WTC11 (cell line): ENCODE results near the gene MX1. TPM values are rescaled to one million over a fixed set of nuclear protein-coding genes. Genes with fewer than 3 reads are reported as not detected.

Experiments
- ATAC-seq: fragments of 200-7000 bp; cut with Tn5 transposase; 2 replicates; pipeline ENCODE4 v1.10.0; 2021; ENCODE audit warnings: mild to moderate bottlenecking, moderate library complexity
- CTCF ChIA-PET: fragments of 300-600 bp; sonication (Branson Sonifier 250); formaldehyde crosslinking; loops from one replicate; lab custom pipeline; 2021; ENCODE audit warnings: antibody characterized with exemption; lab: Charles Lee
- POLR2A ChIA-PET: fragments of 350-600 bp; sonication (Branson Sonifier 250); formaldehyde crosslinking; loops from one replicate; lab custom pipeline; 2021; ENCODE audit warnings: antibody characterized with exemption; lab: Charles Lee
- DNase-seq: peaks from one replicate; pipeline ENCODE4 v3.0.0; 2021; ENCODE audit warnings: low spot score
- H3K27ac Mint-ChIP-seq: 2 replicates; pipeline ENCODE4 v1.8.0; 2021; ENCODE audit warnings: mixed read lengths
- H3K27me3 Mint-ChIP-seq: 2 replicates; pipeline ENCODE4 v1.8.0; 2021; ENCODE audit warnings: low read depth, mild to moderate bottlenecking, moderate library complexity, mixed read lengths
- H3K36me3 Mint-ChIP-seq: 2 replicates; pipeline ENCODE4 v1.8.0; 2021; ENCODE audit warnings: mixed read lengths
- H3K4me1 Mint-ChIP-seq: 2 replicates; pipeline ENCODE4 v1.8.0; 2022; ENCODE audit warnings: mixed read lengths
- H3K4me3 Mint-ChIP-seq: 2 replicates; pipeline ENCODE4 v1.8.0; 2021; ENCODE audit warnings: mild to moderate bottlenecking, moderate library complexity, mixed read lengths
- H3K9me3 Mint-ChIP-seq: 2 replicates; pipeline ENCODE4 v1.8.0; 2021; ENCODE audit warnings: mixed read lengths
- ATF1 ChIP-seq: sonication (generic); formaldehyde crosslinking; IDR thresholded peaks from 2 replicates; pipeline ENCODE4 v1.8.1; 2023; ENCODE audit warnings: mild to moderate bottlenecking, moderate library complexity, missing genetic modification reagents
- CBFB ChIP-seq: sonication (generic); formaldehyde crosslinking; IDR thresholded peaks from 2 replicates; pipeline ENCODE4 v1.8.1; 2022; ENCODE audit warnings: mild to moderate bottlenecking, low read depth, missing genetic modification reagents
- ELF4 ChIP-seq: sonication (generic); formaldehyde crosslinking; IDR thresholded peaks from 2 replicates; pipeline ENCODE4 v1.8.1; 2022; ENCODE audit warnings: low read depth, mild to moderate bottlenecking, moderate library complexity, missing genetic modification reagents
- ESRRA ChIP-seq: sonication (generic); formaldehyde crosslinking; IDR thresholded peaks from 2 replicates; pipeline ENCODE4 v1.8.1; 2022; ENCODE audit warnings: mild to moderate bottlenecking, missing genetic modification reagents, borderline replicate concordance
- ETV6 ChIP-seq: sonication (generic); formaldehyde crosslinking; IDR thresholded peaks from 2 replicates; pipeline ENCODE4 v1.8.1; 2022; ENCODE audit warnings: mild to moderate bottlenecking, missing genetic modification reagents
- FOXP1 ChIP-seq: sonication (generic); formaldehyde crosslinking; IDR thresholded peaks from 2 replicates; pipeline ENCODE4 v1.8.0; 2022; ENCODE audit warnings: missing genetic modification reagents, mild to moderate bottlenecking, moderate library complexity, borderline replicate concordance
- GABPB1 ChIP-seq: sonication (generic); formaldehyde crosslinking; IDR thresholded peaks from 2 replicates; pipeline ENCODE4 v1.8.1; 2023; ENCODE audit warnings: mild to moderate bottlenecking, missing genetic modification reagents
- GTF2I ChIP-seq: fragments of 250-450 bp; sonication (Bioruptor Pico); conservative IDR thresholded peaks from 2 replicates; pipeline ENCODE4 v1.4.0; 2021; ENCODE audit warnings: mild to moderate bottlenecking
- JUN ChIP-seq: sonication (generic); formaldehyde crosslinking; IDR thresholded peaks from 2 replicates; pipeline ENCODE4 v1.8.0; 2023; ENCODE audit warnings: mild to moderate bottlenecking, missing genetic modification reagents
- NFATC4 ChIP-seq: fragments of 250-450 bp; sonication (Bioruptor Pico); IDR thresholded peaks from 2 replicates; pipeline ENCODE4 v1.9.0; 2021; ENCODE audit warnings: mild to moderate bottlenecking
- OVOL2 ChIP-seq: fragments of 250-450 bp; sonication (Bioruptor Pico); IDR thresholded peaks from 2 replicates; pipeline ENCODE4 v1.9.0; 2021; ENCODE audit warnings: mild to moderate bottlenecking, borderline replicate concordance
- TEAD4 ChIP-seq: sonication (generic); formaldehyde crosslinking; IDR thresholded peaks from 2 replicates; pipeline ENCODE4 v1.8.0; 2022; ENCODE audit warnings: mild to moderate bottlenecking, missing genetic modification reagents
- ZNF317 ChIP-seq: sonication (generic); formaldehyde crosslinking; IDR thresholded peaks from 2 replicates; pipeline ENCODE4 v1.8.1; 2023; ENCODE audit warnings: low read depth, mild to moderate bottlenecking, moderate library complexity, missing genetic modification reagents, borderline replicate concordance
- ZNF671 ChIP-seq: fragments of 250-450 bp; sonication (Bioruptor Pico); IDR thresholded peaks from 2 replicates; pipeline ENCODE4 v1.8.0; 2021; ENCODE audit warnings: mild to moderate bottlenecking
- total RNA-seq: library from RNA; stranded (reverse); gene quantifications from 3 replicates; pipeline ENCODE4 v1.2.3, GENCODE V29; 2021
- TF ChIP-seq, protein P1 (sequence below): sonication (generic); formaldehyde crosslinking; IDR thresholded peaks from 2 replicates; pipeline ENCODE4 v1.8.1; 2022; ENCODE audit warnings: low read depth, mild to moderate bottlenecking, moderate library complexity, missing genetic modification reagents, borderline replicate concordance
- TF ChIP-seq, protein P2 (sequence below): sonication (generic); formaldehyde crosslinking; IDR thresholded peaks from 2 replicates; pipeline ENCODE4 v1.8.1; 2023; ENCODE audit warnings: mild to moderate bottlenecking, missing genetic modification reagents
- TF ChIP-seq, protein P3 (sequence below): fragments of 250-450 bp; sonication (Bioruptor Pico); conservative IDR thresholded peaks from 2 replicates; pipeline ENCODE4 v1.9.0; 2021; ENCODE audit warnings: mild to moderate bottlenecking
- TF ChIP-seq, protein P4 (sequence below): sonication (generic); formaldehyde crosslinking; IDR thresholded peaks from 2 replicates; pipeline ENCODE4 v1.8.1; 2023; ENCODE audit warnings: mild to moderate bottlenecking, missing genetic modification reagents
- TF ChIP-seq, protein P5 (sequence below): sonication (generic); formaldehyde crosslinking; IDR thresholded peaks from 2 replicates; pipeline ENCODE4 v1.8.0; 2022; ENCODE audit warnings: missing genetic modification reagents
- TF ChIP-seq, protein P6 (sequence below): sonication (generic); formaldehyde crosslinking; IDR thresholded peaks from 2 replicates; pipeline ENCODE4 v1.8.1; 2023; ENCODE audit warnings: mild to moderate bottlenecking, moderate library complexity, missing genetic modification reagents
- TF ChIP-seq, protein P7 (sequence below): fragments of 250-450 bp; sonication (Bioruptor Pico); IDR thresholded peaks from 2 replicates; pipeline ENCODE4 v1.9.0; 2021; ENCODE audit warnings: mild to moderate bottlenecking

The MX1 gene
- total RNA-seq, 1 experiment from 2014 or later = 3.6 TPM

DNA sequence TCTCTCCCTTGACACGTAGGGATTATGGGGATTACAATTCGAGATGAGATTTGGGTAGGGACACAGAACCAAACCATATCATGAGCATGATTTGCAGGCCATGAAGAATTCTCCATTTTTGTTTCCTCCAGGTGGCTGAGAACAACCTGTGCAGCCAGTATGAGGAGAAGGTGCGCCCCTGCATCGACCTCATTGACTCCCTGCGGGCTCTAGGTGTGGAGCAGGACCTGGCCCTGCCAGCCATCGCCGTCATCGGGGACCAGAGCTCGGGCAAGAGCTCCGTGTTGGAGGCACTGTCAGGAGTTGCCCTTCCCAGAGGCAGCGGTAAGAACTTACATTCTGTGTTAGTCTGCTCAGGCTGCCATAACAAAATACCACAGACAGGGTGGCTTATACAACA is 9.7 kb downstream of the MX1 start:
- TF ChIP-seq NFATC4 (CRISPR knock-in tag) (no peak), JUN (CRISPR knock-in tag) (no peak), ESRRA (CRISPR knock-in tag) (no peak), GTF2I (CRISPR knock-in tag) (no peak), TEAD4 (CRISPR knock-in tag) (no peak), ETV6 (CRISPR knock-in tag) (no peak), GABPB1 (CRISPR knock-in tag) (no peak), ATF1 (CRISPR knock-in tag) (no peak), ZNF671 (CRISPR knock-in tag) (no peak)
- TF ChIP-seq, protein P1, sequence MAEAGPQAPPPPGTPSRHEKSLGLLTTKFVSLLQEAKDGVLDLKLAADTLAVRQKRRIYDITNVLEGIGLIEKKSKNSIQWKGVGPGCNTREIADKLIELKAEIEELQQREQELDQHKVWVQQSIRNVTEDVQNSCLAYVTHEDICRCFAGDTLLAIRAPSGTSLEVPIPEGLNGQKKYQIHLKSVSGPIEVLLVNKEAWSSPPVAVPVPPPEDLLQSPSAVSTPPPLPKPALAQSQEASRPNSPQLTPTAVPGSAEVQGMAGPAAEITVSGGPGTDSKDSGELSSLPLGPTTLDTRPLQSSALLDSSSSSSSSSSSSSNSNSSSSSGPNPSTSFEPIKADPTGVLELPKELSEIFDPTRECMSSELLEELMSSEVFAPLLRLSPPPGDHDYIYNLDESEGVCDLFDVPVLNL (CRISPR knock-in tag) = no peak
- TF ChIP-seq, protein P2, sequence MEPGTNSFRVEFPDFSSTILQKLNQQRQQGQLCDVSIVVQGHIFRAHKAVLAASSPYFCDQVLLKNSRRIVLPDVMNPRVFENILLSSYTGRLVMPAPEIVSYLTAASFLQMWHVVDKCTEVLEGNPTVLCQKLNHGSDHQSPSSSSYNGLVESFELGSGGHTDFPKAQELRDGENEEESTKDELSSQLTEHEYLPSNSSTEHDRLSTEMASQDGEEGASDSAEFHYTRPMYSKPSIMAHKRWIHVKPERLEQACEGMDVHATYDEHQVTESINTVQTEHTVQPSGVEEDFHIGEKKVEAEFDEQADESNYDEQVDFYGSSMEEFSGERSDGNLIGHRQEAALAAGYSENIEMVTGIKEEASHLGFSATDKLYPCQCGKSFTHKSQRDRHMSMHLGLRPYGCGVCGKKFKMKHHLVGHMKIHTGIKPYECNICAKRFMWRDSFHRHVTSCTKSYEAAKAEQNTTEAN = no peak
- TF ChIP-seq, protein P3, sequence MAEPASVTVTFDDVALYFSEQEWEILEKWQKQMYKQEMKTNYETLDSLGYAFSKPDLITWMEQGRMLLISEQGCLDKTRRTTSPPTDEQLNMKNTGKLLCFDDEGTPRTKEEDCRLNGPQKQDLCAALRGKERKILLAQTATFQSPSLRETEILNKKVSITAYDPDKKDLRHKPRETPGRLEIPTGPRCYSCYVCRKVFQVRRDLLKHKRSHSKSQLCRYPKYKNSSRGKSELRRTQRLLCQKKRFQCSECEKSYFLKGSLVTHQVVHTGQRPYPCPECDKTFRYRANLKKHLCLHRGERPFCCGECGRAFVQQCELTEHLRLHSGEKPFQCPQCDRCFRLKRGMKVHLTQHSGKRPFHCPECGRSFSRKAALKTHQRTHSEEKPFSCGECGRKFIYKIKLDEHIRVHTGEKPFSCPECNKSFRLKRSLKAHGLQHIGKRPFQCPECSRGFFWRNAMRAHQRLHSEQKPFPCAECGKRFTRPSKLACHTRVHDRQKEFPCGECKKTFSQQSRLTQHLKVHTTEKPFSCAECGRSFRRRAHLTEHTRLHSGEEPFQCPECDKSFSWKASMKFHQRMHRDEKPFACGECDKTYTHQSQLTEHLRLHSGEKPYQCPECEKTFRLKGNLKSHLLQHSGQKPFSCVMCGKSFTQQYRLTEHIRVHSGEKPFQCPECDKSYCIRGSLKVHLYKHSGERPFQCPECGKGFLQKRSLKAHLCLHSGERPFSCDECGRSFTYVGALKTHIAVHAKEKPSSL = no peak
- TF ChIP-seq, protein P4, sequence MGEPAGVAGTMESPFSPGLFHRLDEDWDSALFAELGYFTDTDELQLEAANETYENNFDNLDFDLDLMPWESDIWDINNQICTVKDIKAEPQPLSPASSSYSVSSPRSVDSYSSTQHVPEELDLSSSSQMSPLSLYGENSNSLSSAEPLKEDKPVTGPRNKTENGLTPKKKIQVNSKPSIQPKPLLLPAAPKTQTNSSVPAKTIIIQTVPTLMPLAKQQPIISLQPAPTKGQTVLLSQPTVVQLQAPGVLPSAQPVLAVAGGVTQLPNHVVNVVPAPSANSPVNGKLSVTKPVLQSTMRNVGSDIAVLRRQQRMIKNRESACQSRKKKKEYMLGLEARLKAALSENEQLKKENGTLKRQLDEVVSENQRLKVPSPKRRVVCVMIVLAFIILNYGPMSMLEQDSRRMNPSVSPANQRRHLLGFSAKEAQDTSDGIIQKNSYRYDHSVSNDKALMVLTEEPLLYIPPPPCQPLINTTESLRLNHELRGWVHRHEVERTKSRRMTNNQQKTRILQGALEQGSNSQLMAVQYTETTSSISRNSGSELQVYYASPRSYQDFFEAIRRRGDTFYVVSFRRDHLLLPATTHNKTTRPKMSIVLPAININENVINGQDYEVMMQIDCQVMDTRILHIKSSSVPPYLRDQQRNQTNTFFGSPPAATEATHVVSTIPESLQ (CRISPR knock-in tag) = no peak
- TF ChIP-seq, protein P5, sequence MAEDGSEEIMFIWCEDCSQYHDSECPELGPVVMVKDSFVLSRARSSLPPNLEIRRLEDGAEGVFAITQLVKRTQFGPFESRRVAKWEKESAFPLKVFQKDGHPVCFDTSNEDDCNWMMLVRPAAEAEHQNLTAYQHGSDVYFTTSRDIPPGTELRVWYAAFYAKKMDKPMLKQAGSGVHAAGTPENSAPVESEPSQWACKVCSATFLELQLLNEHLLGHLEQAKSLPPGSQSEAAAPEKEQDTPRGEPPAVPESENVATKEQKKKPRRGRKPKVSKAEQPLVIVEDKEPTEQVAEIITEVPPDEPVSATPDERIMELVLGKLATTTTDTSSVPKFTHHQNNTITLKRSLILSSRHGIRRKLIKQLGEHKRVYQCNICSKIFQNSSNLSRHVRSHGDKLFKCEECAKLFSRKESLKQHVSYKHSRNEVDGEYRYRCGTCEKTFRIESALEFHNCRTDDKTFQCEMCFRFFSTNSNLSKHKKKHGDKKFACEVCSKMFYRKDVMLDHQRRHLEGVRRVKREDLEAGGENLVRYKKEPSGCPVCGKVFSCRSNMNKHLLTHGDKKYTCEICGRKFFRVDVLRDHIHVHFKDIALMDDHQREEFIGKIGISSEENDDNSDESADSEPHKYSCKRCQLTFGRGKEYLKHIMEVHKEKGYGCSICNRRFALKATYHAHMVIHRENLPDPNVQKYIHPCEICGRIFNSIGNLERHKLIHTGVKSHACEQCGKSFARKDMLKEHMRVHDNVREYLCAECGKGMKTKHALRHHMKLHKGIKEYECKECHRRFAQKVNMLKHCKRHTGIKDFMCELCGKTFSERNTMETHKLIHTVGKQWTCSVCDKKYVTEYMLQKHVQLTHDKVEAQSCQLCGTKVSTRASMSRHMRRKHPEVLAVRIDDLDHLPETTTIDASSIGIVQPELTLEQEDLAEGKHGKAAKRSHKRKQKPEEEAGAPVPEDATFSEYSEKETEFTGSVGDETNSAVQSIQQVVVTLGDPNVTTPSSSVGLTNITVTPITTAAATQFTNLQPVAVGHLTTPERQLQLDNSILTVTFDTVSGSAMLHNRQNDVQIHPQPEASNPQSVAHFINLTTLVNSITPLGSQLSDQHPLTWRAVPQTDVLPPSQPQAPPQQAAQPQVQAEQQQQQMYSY (CRISPR knock-in tag) = no peak
- ATAC-seq (no peak), DNase-seq (no peak)
- no peaks in the 10 kb centered on the region for H3K27me3 Mint-ChIP-seq
- no peak overlapping the region for H3K4me3 Mint-ChIP-seq
- peaks cover 18% of the 10 kb centered on the region for H3K4me1 Mint-ChIP-seq
- H3K9me3 Mint-ChIP-seq = peaks cover 19% of the 10 kb centered on the region
- peaks cover 21% of the 10 kb centered on the region for H3K36me3 Mint-ChIP-seq
- H3K27ac Mint-ChIP-seq = no peak overlapping the region
- POLR2A ChIA-PET = no interaction called here
- CTCF ChIA-PET = no interaction called here

DNA sequence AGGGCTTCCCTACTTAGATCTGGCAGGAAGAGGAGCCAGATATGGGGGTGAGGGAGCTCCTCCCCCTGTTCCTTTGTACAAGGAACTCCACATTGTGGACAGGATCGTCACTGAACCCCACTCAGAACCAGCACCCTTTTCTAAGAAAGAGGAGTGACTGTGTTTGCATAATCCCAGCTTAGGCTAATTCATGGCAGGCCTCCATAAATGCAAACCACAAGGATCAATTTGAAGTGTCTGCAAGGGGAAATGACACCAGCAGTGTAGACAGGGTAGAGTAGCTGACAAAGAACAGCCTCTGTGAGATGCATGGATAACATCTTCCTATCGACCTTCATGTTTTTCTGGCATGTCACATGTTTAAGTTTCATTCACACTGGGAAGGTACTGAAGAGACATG is 11.7 kb downstream of the MX1 start:
- no peak for ATAC-seq
- H3K27me3 Mint-ChIP-seq = no peaks in the 10 kb centered on the region
- TF ChIP-seq CBFB (no peak), ZNF317 (CRISPR knock-in tag) (no peak), FOXP1 (CRISPR knock-in tag) (no peak), OVOL2 (no peak), ELF4 (CRISPR knock-in tag) (no peak)
- TF ChIP-seq, protein P6, sequence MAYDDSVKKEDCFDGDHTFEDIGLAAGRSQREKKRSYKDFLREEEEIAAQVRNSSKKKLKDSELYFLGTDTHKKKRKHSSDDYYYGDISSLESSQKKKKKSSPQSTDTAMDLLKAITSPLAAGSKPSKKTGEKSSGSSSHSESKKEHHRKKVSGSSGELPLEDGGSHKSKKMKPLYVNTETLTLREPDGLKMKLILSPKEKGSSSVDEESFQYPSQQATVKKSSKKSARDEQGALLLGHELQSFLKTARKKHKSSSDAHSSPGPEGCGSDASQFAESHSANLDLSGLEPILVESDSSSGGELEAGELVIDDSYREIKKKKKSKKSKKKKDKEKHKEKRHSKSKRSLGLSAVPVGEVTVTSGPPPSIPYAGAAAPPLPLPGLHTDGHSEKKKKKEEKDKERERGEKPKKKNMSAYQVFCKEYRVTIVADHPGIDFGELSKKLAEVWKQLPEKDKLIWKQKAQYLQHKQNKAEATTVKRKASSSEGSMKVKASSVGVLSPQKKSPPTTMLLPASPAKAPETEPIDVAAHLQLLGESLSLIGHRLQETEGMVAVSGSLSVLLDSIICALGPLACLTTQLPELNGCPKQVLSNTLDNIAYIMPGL (CRISPR knock-in tag) = no peak
- TF ChIP-seq, protein P7, sequence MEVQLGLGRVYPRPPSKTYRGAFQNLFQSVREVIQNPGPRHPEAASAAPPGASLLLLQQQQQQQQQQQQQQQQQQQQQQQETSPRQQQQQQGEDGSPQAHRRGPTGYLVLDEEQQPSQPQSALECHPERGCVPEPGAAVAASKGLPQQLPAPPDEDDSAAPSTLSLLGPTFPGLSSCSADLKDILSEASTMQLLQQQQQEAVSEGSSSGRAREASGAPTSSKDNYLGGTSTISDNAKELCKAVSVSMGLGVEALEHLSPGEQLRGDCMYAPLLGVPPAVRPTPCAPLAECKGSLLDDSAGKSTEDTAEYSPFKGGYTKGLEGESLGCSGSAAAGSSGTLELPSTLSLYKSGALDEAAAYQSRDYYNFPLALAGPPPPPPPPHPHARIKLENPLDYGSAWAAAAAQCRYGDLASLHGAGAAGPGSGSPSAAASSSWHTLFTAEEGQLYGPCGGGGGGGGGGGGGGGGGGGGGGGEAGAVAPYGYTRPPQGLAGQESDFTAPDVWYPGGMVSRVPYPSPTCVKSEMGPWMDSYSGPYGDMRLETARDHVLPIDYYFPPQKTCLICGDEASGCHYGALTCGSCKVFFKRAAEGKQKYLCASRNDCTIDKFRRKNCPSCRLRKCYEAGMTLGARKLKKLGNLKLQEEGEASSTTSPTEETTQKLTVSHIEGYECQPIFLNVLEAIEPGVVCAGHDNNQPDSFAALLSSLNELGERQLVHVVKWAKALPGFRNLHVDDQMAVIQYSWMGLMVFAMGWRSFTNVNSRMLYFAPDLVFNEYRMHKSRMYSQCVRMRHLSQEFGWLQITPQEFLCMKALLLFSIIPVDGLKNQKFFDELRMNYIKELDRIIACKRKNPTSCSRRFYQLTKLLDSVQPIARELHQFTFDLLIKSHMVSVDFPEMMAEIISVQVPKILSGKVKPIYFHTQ = no peak
- TF ChIP-seq, all 79 proteins: peak for 0
- Mint-ChIP-seq H3K27ac (no peak overlapping the region), H3K4me3 (no peak overlapping the region), H3K9me3 (peaks cover 19% of the 10 kb centered on the region), H3K36me3 (peaks cover 21% of the 10 kb centered on the region), H3K4me1 (peaks cover 12% of the 10 kb centered on the region)
- POLR2A ChIA-PET = no interaction called here
- CTCF ChIA-PET = no interaction called here
- DNase-seq = no peak
